Body of pancreas (tissue), 4 donors: ENCODE data around the gene USP40. TPM values are rescaled to one million over a fixed set of nuclear protein-coding genes. Genes with fewer than 3 reads are reported as not detected.

Experiments used
- ATAC-seq: fragments of 150-250 bp; one replicate; pipeline ENCODE4 v1.9.1; 2016
- DNase-seq, 4 donors: peaks; one replicate each; pipeline ENCODE4 v3.0.0-alpha.2; 2019
- H3K27ac ChIP-seq, 4 donors: fragments of 200-600 bp; sonication (generic); 1 replicate in 3 of 4; 2 replicates in 1 of 4; pipeline versions ENCODE4 v1.5.1 to v1.6.1; 2016 to 2019; ENCODE audit warnings: mild to moderate bottlenecking in 1 of 4, mixed read lengths in 1 of 4, moderate library complexity in 1 of 4
- H3K27me3 ChIP-seq, 2 donors: fragments of 200-600 bp; sonication (generic); one replicate each; pipeline ENCODE4 v1.6.0; 2016; ENCODE audit warnings: mild to moderate bottlenecking in 1 of 2
- H3K36me3 ChIP-seq, 2 donors: fragments of 200-600 bp; sonication (generic); replicated peaks in 1 of 2; 2 replicates each; pipeline ENCODE4 v1.5.1; 2016; ENCODE audit warnings: low read depth in 2 of 2; ENCODE audit not compliant: insufficient read depth in 1 of 2
- H3K4me1 ChIP-seq: fragments of 200-600 bp; sonication (generic); one replicate; pipeline ENCODE4 v1.6.0; 2016
- H3K4me3 ChIP-seq, 2 donors: fragments of 200-600 bp; sonication (generic); 1 replicate in 1 of 2; 2 replicates in 1 of 2; pipeline ENCODE4 v1.5.1; 2016 to 2019
- H3K9me3 ChIP-seq, 3 donors: fragments of 200-600 bp; sonication (generic); 1 replicate in 2 of 3; 2 replicates in 1 of 3; pipeline ENCODE4 v1.5.1; 2016
- POLR2A ChIP-seq, 3 donors: fragments of 450-650 bp; IDR thresholded peaks; one replicate each; pipeline ENCODE4 v1.6.1; 2016; ENCODE audit warnings: antibody characterized with exemption in 3 of 3, mild to moderate bottlenecking in 2 of 3
- WGBS, 2 donors: methylation state at CpG; one replicate each; pipeline ENCODE4 v1.1.5; 2017; 5-methylcytosine and 5-hydroxymethylcytosine counted together
- intact Hi-C: fragments of 100-400 bp; cut with DNase I; formaldehyde crosslinking; loops from one replicate; pipeline ENCODE4 v1.15.1; 2023
- total RNA-seq, 2 donors: library from RNA; depleted of rRNA; stranded (reverse); fragments of >200 nt; gene quantifications; one replicate each; pipeline ENCODE4 v1.1.0, GENCODE V29; 2016
- TF ChIP-seq, protein P1 (sequence below), 7 experiments: fragments of 450-650 bp in 4 of 7; fragments of 200-600 bp in 3 of 7; sonication (generic) in 3 of 7; IDR thresholded peaks; one replicate each; pipeline ENCODE4 v1.5.1; 2016 to 2019; ENCODE audit warnings: antibody characterized with exemption in 7 of 7

USP40 gene
- total RNA-seq, 2 donors from 2014 or later = 34.9 to 38.9 TPM

DNA sequence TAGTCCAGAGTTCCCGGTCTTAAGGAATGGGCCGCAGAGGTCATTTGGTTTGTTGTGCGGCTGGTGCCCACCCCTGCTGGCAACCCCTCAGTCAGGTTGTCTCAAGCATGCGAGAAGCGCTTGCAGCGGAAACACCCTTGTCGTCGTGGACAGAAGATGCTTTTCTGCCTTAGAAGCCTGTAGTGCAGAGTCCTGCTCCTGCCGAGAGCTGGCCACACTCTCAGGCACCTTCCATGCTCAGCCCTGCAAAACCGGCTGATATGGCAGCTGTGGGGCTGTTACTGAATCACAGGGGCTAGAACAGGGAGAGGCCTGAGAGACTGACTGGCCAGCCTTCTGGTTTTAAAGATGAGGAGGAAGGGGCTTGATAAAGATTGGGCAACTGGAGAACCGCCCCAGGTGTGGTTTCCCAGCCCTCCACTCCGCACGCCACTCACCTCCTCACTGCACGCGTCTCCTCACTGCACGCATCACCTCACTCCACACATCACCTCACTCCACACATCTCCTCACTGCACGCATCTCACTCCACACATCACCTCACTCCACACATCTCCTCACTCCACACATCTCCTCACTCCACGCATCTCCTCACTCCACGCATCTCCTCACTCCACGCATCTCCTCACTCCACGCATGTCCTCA, 103.6 kb downstream of the USP40 start:
- TF ChIP-seq, protein P1, sequence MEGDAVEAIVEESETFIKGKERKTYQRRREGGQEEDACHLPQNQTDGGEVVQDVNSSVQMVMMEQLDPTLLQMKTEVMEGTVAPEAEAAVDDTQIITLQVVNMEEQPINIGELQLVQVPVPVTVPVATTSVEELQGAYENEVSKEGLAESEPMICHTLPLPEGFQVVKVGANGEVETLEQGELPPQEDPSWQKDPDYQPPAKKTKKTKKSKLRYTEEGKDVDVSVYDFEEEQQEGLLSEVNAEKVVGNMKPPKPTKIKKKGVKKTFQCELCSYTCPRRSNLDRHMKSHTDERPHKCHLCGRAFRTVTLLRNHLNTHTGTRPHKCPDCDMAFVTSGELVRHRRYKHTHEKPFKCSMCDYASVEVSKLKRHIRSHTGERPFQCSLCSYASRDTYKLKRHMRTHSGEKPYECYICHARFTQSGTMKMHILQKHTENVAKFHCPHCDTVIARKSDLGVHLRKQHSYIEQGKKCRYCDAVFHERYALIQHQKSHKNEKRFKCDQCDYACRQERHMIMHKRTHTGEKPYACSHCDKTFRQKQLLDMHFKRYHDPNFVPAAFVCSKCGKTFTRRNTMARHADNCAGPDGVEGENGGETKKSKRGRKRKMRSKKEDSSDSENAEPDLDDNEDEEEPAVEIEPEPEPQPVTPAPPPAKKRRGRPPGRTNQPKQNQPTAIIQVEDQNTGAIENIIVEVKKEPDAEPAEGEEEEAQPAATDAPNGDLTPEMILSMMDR (IDR thresholded peaks at IDR 0.05) = no peak
- no peak for TF ChIP-seq POLR2A (IDR thresholded peaks at IDR 0.05)
- no peak for ATAC-seq
- H3K4me1 ChIP-seq = no peaks in the 10 kb centered on the region

GRCh38 chr2:233462202-233462785, 104.3 kb downstream of the USP40 start:
- DNase-seq (peak in 1 of 4 donors; percentile 1), ATAC-seq (no peak)
- WGBS, 2 donors = 93 to 94% methylated on average over 21 to 23 of the region's 25 CpGs
- H3K4me3 ChIP-seq = no peak overlapping the region
- TF ChIP-seq, protein P1 (IDR thresholded peaks at IDR 0.05) = no peak
- TF ChIP-seq POLR2A (IDR thresholded peaks at IDR 0.05) = no peak
- H3K27me3 ChIP-seq = no peaks in the 10 kb centered on the region
- H3K4me1 ChIP-seq = no peaks in the 10 kb centered on the region
- intact Hi-C loops = no loop called here
- H3K36me3 ChIP-seq = peaks cover 0 to 5% of the 10 kb centered on the region in 2 donors
- no peaks in the 10 kb centered on the region for H3K9me3 ChIP-seq
- no peak overlapping the region for H3K27ac ChIP-seq

More for the DNA sequence above, 103.6 kb downstream of the USP40 start:
- Histone ChIP-seq H3K4me3 (no peak overlapping the region), H3K36me3 (peaks cover 0 to 5% of the 10 kb centered on the region in 2 donors), H3K27me3 (no peaks in the 10 kb centered on the region), H3K27ac (no peak overlapping the region), H3K9me3 (no peaks in the 10 kb centered on the region)
- peak in 1 of 4 donors; percentile 3 for DNase-seq
- 90 to 97% methylated on average over 11 to 21 of the region's 21 CpGs for WGBS, 2 donors
- intact Hi-C loops = no loop called here

- no peak for ATAC-seq
- no peaks in the 10 kb centered on the region for H3K4me1 ChIP-seq
- no peak overlapping the region for H3K27ac ChIP-seq
- intact Hi-C loops = no loop called here
- H3K36me3 ChIP-seq = peaks cover 0 to 5% of the 10 kb centered on the region in 2 donors
- TF ChIP-seq, protein P1 (IDR thresholded peaks at IDR 0.05) = no peak
- no peak for TF ChIP-seq POLR2A (IDR thresholded peaks at IDR 0.05)
- H3K27me3 ChIP-seq = no peaks in the 10 kb centered on the region
- WGBS, 2 donors = 90 to 97% methylated on average over 6 to 8 of the region's 8 CpGs
- no peak for DNase-seq
- no peaks in the 10 kb centered on the region for H3K9me3 ChIP-seq
- no peak overlapping the region for H3K4me3 ChIP-seq
Measured at GRCh38 chr2:233461481-233461891, 105.1 kb downstream of the USP40 start.

- intact Hi-C loops = no loop called here
- DNase-seq = no peak
- Histone ChIP-seq H3K27ac (peak overlapping the region in 2 of 4 donors; percentile 36 to 40), H3K36me3 (peaks cover 0 to 5% of the 10 kb centered on the region in 2 donors), H3K4me3 (no peak overlapping the region), H3K27me3 (no peaks in the 10 kb centered on the region), H3K9me3 (no peaks in the 10 kb centered on the region), H3K4me1 (no peaks in the 10 kb centered on the region)
- no peak for ATAC-seq
- 77 to 81% methylated on average over 29 to 31 of the region's 32 CpGs for WGBS, 2 donors
- no peak for TF ChIP-seq POLR2A (IDR thresholded peaks at IDR 0.05)
- TF ChIP-seq, protein P1 (IDR thresholded peaks at IDR 0.05) = no peak
Measured at GRCh38 chr2:233460726-233461441, 105.7 kb downstream of the USP40 start.
